CD4-positive, alpha-beta T cell treated with Interleukin-17A for 4 hours (primary cell): ENCODE measurements around the gene HEXA.

Source experiments
- DNase-seq: peaks from one replicate; pipeline ENCODE4 v3.0.0-alpha.2; 2020; ENCODE audit warnings: mixed read lengths

Gene HEXA

GRCh38 chr15:72372361-72372760 lies 3.5 kb downstream of the HEXA start:
- DNase-seq: no peak

GRCh38 chr15:72369964-72370363 lies 5.8 kb downstream of the HEXA start:
- DNase-seq: no peak

GRCh38 chr15:72368899-72369298 lies 6.9 kb downstream of the HEXA start:
- no peak for DNase-seq

GRCh38 chr15:72368325-72368724 lies 7.5 kb downstream of the HEXA start:
- DNase-seq: no peak

- DNase-seq: peak; percentile 33
Observed at GRCh38 chr15:72365844-72366243, 10.0 kb downstream of the HEXA start.

- DNase-seq: no peak
Observed at GRCh38 chr15:72361176-72361575, 14.6 kb downstream of the HEXA start.

GRCh38 chr15:72358650-72359171 lies 17.1 kb downstream of the HEXA start:
- DNase-seq: no peak

GRCh38 chr15:72358121-72358520 lies 17.7 kb downstream of the HEXA start:
- no peak for DNase-seq

GRCh38 chr15:72354496-72354895 lies 21.3 kb downstream of the HEXA start:
- no peak for DNase-seq

- DNase-seq: no peak
Observed at GRCh38 chr15:72353266-72353665, 22.5 kb downstream of the HEXA start.

- no peak for DNase-seq
Observed at GRCh38 chr15:72345806-72346205, 30.0 kb downstream of the HEXA start.

GRCh38 chr15:72345280-72345679 lies 30.5 kb downstream of the HEXA start:
- DNase-seq: no peak

- DNase-seq: no peak
Observed at GRCh38 chr15:72344602-72345001, 31.2 kb downstream of the HEXA start.

- peak; percentile 62 for DNase-seq
Observed at GRCh38 chr15:72342385-72342784, 33.4 kb downstream of the HEXA start.

GRCh38 chr15:72341361-72341760 lies 34.5 kb downstream of the HEXA start:
- DNase-seq: no peak

GRCh38 chr15:72340366-72340765 lies 35.4 kb downstream of the HEXA start:
- DNase-seq: no peak

- no peak for DNase-seq
Observed at GRCh38 chr15:72339777-72340177, 36.0 kb downstream of the HEXA start.

GRCh38 chr15:72338617-72339321 lies 37.0 kb downstream of the HEXA start:
- DNase-seq: no peak

- DNase-seq: no peak
Observed at GRCh38 chr15:72338148-72338547, 37.7 kb downstream of the HEXA start.

GRCh38 chr15:72334842-72335241 lies 41.0 kb downstream of the HEXA start:
- DNase-seq: no peak

GRCh38 chr15:72331021-72331420 lies 44.8 kb downstream of the HEXA start:
- no peak for DNase-seq

- DNase-seq: no peak
Observed at GRCh38 chr15:72323752-72324151, 52.1 kb downstream of the HEXA start.

- DNase-seq: peak; percentile 74
Observed at GRCh38 chr15:72319985-72320671, 55.7 kb downstream of the HEXA start, which contains the start of gene CELF6. CELF6 (minus strand) TSS chr15:72320157; CDS start chr15:72319874, 283 bp downstream.

- DNase-seq: peak; percentile 67
Observed at GRCh38 chr15:72319360-72319984, 56.3 kb downstream of the HEXA start.
